Mesenteric fat pad (tissue), 1 donor: ENCODE results near the gene PRSS58. TPM values are rescaled to one million over a fixed set of nuclear protein-coding genes. Genes with fewer than 3 reads are reported as not detected.

Source experiments
- DNase-seq: peaks from one replicate; pipeline ENCODE4 v3.0.0-alpha.2; 2020; ENCODE audit warnings: low spot score
- total RNA-seq: library from RNA; stranded (reverse); fragmentation: NEBNext Ultra II Directional; extraction: Animal tissue kit (Norgen Biotek cat#: 25700); gene quantifications from one replicate; pipeline ENCODE4 v1.2.1, GENCODE V29; 2021
- donor health status: DM: yes; HTN: yes; CAD: no.

The PRSS58 gene
- total RNA-seq, 1 donor from 2014 or later, result not detected

- no peak for DNase-seq
These were observed 29.2 kb downstream of the PRSS58 start for GRCh38 chr7:142228537-142229104.

Other genes starting within 250 kb of the PRSS58 start
- gene MGAM2, start 146.3 kb downstream of the PRSS58 start, total RNA-seq, result 1.2 TPM